A549 (cell line): Measurements from ENCODE around the gene PAQR5. TPM values are rescaled to one million over a fixed set of nuclear protein-coding genes. Genes with fewer than 3 reads are reported as not detected.

Experiments
- ATOH8 ChIP-seq: fragments of 250-450 bp; sonication (Bioruptor Pico); IDR thresholded peaks from 2 replicates; pipeline ENCODE4 v1.5.0; 2020; ENCODE audit warnings: low read depth, mild to moderate bottlenecking, moderate library complexity
- BHLHE40 ChIP-seq: IDR thresholded peaks from 2 replicates; pipeline ENCODE4 v1.6.1; 2012; ENCODE audit warnings: low read depth, low read length, inconsistent platforms
- CEBPB ChIP-seq, 2 experiments: fragments of >200 bp in 1 of 2; sonication (Bioruptor Twin) in 1 of 2; formaldehyde crosslinking in 1 of 2; IDR thresholded peaks; 2 replicates each; pipeline ENCODE4 v1.6.1; 2012 to 2016
- CHD2 ChIP-seq: fragments of 150-350 bp; IDR thresholded peaks from 2 replicates; pipeline ENCODE4 v1.6.1; 2014; ENCODE audit warnings: low read length; ENCODE audit not compliant: partially characterized antibody
- EHF ChIP-seq: fragments of 250-450 bp; sonication (Bioruptor Pico); IDR thresholded peaks from 2 replicates; pipeline ENCODE4 v1.5.0; 2020; ENCODE audit warnings: mild to moderate bottlenecking
- ELK1 ChIP-seq: fragments of 150-350 bp; IDR thresholded peaks from 2 replicates; pipeline ENCODE4 v1.6.1; 2014; ENCODE audit warnings: low read depth, mild to moderate bottlenecking, low read length
- EP300 ChIP-seq, 2 experiments: fragments of >200 bp; sonication (Bioruptor Twin); formaldehyde crosslinking; IDR thresholded peaks; 2 replicates in 1 of 2; 3 replicates in 1 of 2; pipeline ENCODE4 v1.6.1; 2016 to 2017
- ESRRA ChIP-seq: fragments of 150-350 bp; IDR thresholded peaks from 2 replicates; pipeline ENCODE4 v1.6.1; 2014; ENCODE audit warnings: mild to moderate bottlenecking, low read length, borderline replicate concordance
- FOSB ChIP-seq: fragments of 250-450 bp; sonication (Bioruptor Pico); IDR thresholded peaks from 2 replicates; pipeline ENCODE4 v1.5.0; 2020; ENCODE audit warnings: mild to moderate bottlenecking, moderate library complexity
- FOXS1 ChIP-seq: fragments of 250-450 bp; sonication (Bioruptor Pico); IDR thresholded peaks from 2 replicates; pipeline ENCODE4 v1.5.0; 2020; ENCODE audit warnings: mild to moderate bottlenecking, moderate library complexity
- GATA3 ChIP-seq: IDR thresholded peaks from 2 replicates; pipeline ENCODE4 v1.6.1; 2012; ENCODE audit warnings: borderline replicate concordance
- HDAC2 ChIP-seq: fragments of 200-600 bp; sonication (generic); IDR thresholded peaks from 2 replicates; pipeline ENCODE4 v1.6.1; 2016
- HEYL ChIP-seq: fragments of 250-450 bp; sonication (Bioruptor Pico); IDR thresholded peaks from 2 replicates; pipeline ENCODE4 v1.8.0; 2021; ENCODE audit warnings: mild to moderate bottlenecking, moderate library complexity
- HMGXB4 ChIP-seq: fragments of 250-450 bp; sonication (Bioruptor Pico); IDR thresholded peaks from 2 replicates; pipeline ENCODE4 v1.5.0; 2021; ENCODE audit warnings: mild to moderate bottlenecking, moderate library complexity, borderline replicate concordance
- HOXB13 ChIP-seq: fragments of 250-450 bp; sonication (Bioruptor Pico); IDR thresholded peaks from 2 replicates; pipeline ENCODE4 v1.5.0; 2020; ENCODE audit warnings: low read depth, mild to moderate bottlenecking, moderate library complexity
- JUN ChIP-seq, 2 experiments: fragments of >200 bp; sonication (Bioruptor Twin); formaldehyde crosslinking; IDR thresholded peaks; 2 replicates in 1 of 2; 3 replicates in 1 of 2; pipeline ENCODE4 v1.6.1; 2016 to 2017
- JUNB ChIP-seq: fragments of >200 bp; sonication (Bioruptor Twin); formaldehyde crosslinking; IDR thresholded peaks from 2 replicates; pipeline ENCODE4 v1.6.1; 2016
- KDM1A ChIP-seq: fragments of 200-600 bp; sonication (generic); IDR thresholded peaks from 2 replicates; pipeline ENCODE4 v1.6.1; 2016; ENCODE audit warnings: low read depth, mild to moderate bottlenecking
- MAFK ChIP-seq: fragments of 450-650 bp; IDR thresholded peaks from 2 replicates; pipeline ENCODE4 v1.6.1; 2014; ENCODE audit not compliant: partially characterized antibody
- MAX ChIP-seq: IDR thresholded peaks from 2 replicates; pipeline ENCODE4 v1.6.1; 2012
- MAZ ChIP-seq: fragments of 150-350 bp; IDR thresholded peaks from 2 replicates; pipeline ENCODE4 v1.6.1; 2014; ENCODE audit warnings: antibody characterized with exemption, low read depth, low read length, borderline replicate concordance
- NFE2L2 ChIP-seq: fragments of 150-350 bp; conservative IDR thresholded peaks from 2 replicates; pipeline ENCODE4 v1.6.1; 2014; ENCODE audit warnings: low read length
- PBX3 ChIP-seq: IDR thresholded peaks from 2 replicates; pipeline ENCODE4 v1.6.1; 2012
- PHF8 ChIP-seq: fragments of 200-600 bp; sonication (generic); IDR thresholded peaks from 2 replicates; pipeline ENCODE4 v1.6.1; 2016; ENCODE audit warnings: low read depth, mild to moderate bottlenecking, antibody characterized with exemption, moderate library complexity, borderline replicate concordance
- POLR2AphosphoS2 ChIP-seq: conservative IDR thresholded peaks from 2 replicates; pipeline ENCODE4 v1.6.1; 2012; ENCODE audit warnings: low read length, improper control_type of control experiment, inconsistent platforms
- RAD21 ChIP-seq, 2 experiments: fragments of >200 bp in 1 of 2; sonication (Bioruptor Twin) in 1 of 2; formaldehyde crosslinking in 1 of 2; IDR thresholded peaks in 1 of 2; conservative IDR thresholded peaks in 1 of 2; 2 replicates in 1 of 2; 3 replicates in 1 of 2; pipeline ENCODE4 v1.6.1; 2012 to 2018; ENCODE audit warnings: inconsistent platforms in 1 of 2
- RCOR1 ChIP-seq: fragments of 150-350 bp; IDR thresholded peaks from 2 replicates; pipeline ENCODE4 v1.6.1; 2014; ENCODE audit warnings: antibody characterized with exemption, low read length, low read depth
- REST ChIP-seq: fragments of 200-600 bp; sonication (generic); IDR thresholded peaks from 2 replicates; pipeline ENCODE4 v1.6.1; 2016; ENCODE audit warnings: antibody characterized with exemption, mild to moderate bottlenecking, moderate library complexity
- RFX5 ChIP-seq: fragments of 450-650 bp; IDR thresholded peaks from 2 replicates; pipeline ENCODE4 v1.7.1; 2014; ENCODE audit warnings: antibody characterized with exemption, mild to moderate bottlenecking, moderate library complexity
- USF2 ChIP-seq: fragments of 450-650 bp; IDR thresholded peaks from 2 replicates; pipeline ENCODE4 v1.6.1; 2014; ENCODE audit warnings: antibody characterized with exemption
- ZC3H11A ChIP-seq: fragments of 450-650 bp; IDR thresholded peaks from 2 replicates; pipeline ENCODE4 v1.6.1; 2014; ENCODE audit warnings: antibody characterized with exemption, mild to moderate bottlenecking
- ZNF302 ChIP-seq: fragments of 250-450 bp; sonication (Bioruptor Pico); IDR thresholded peaks from 2 replicates; pipeline ENCODE4 v1.9.0; 2021; ENCODE audit warnings: inconsistent platforms, mild to moderate bottlenecking, moderate library complexity
- polyA plus RNA-seq, 4 experiments: library from polyadenylated mRNA; depleted of rRNA in 3 of 4; stranded (reverse); fragments of >200 nt; fragmentation: RNase III in 1 of 4; extraction: RNeasy Plus Mini Kit Qiagen cat#74134 plus additional on column Dnase treatment in 1 of 4; gene quantifications; 2 replicates in 3 of 4; 3 replicates in 1 of 4; pipeline ENCODE4 v1.2.3, GENCODE V29; 2011 to 2017

Gene PAQR5
- polyA plus RNA-seq, 2 of the 4 experiments (the other 2 are of a cell fraction): 104 to 114 TPM

GRCh38 chr15:69456208-69457166 is 157.8 kb downstream of the PAQR5 start (continued):
- TF ChIP-seq GATA3: 0 out of 2 replicates have a peak, but pooled peaks have one; percentile 20
- TF ChIP-seq ESRRA: no peak
- TF ChIP-seq RAD21 (conservative IDR thresholded peaks at IDR 0.05 in 1 of 2, IDR thresholded peaks at IDR 0.05 in 1 of 2): no peak
- no peak for TF ChIP-seq BHLHE40
- no peak for TF ChIP-seq NFE2L2
- no peak for TF ChIP-seq KDM1A
- TF ChIP-seq ZC3H11A: no peak
- no peak for TF ChIP-seq HOXB13
- TF ChIP-seq MAX: no peak
- 0 out of 2 replicates have a peak, but pooled peaks have one; percentile 17 for TF ChIP-seq PBX3
- TF ChIP-seq JUNB: no peak
- no peak for TF ChIP-seq PHF8
- no peak for TF ChIP-seq USF2
- peak; percentile 7 for TF ChIP-seq CHD2
- TF ChIP-seq POLR2AphosphoS2: no peak; the same call in 1 of the 2 replicates
- TF ChIP-seq MAFK: no peak
- TF ChIP-seq ATOH8 (CRISPR knock-in tag): peak; percentile 21; the same call in 1 of the 2 replicates
- TF ChIP-seq RCOR1: no peak
- no peak for TF ChIP-seq HEYL (CRISPR knock-in tag)
- no peak for TF ChIP-seq EP300 (IDR thresholded peaks at IDR 0.05)
- TF ChIP-seq CEBPB (IDR thresholded peaks at IDR 0.05): no peak
- no peak for TF ChIP-seq MAZ
- TF ChIP-seq FOSB (CRISPR knock-in tag): peak; percentile 62; the same call in 1 of the 2 replicates
- no peak for TF ChIP-seq HDAC2
- no peak for TF ChIP-seq ELK1
- no peak for TF ChIP-seq ZNF302 (CRISPR knock-in tag)
- no peak for TF ChIP-seq FOXS1 (CRISPR knock-in tag)
- no peak; the same call in 1 of the 2 replicates for TF ChIP-seq REST
- TF ChIP-seq RFX5: no peak
- TF ChIP-seq EHF (CRISPR knock-in tag): no peak
- peak; percentile 30 to 65; a peak in 3 of 5 replicates for TF ChIP-seq JUN (IDR thresholded peaks at IDR 0.05)
- no peak for TF ChIP-seq HMGXB4 (CRISPR knock-in tag)
- TF ChIP-seq, all 56 proteins: peak for 11
